VCaP (cell line): ENCODE data around the gene GNL3.
"Not testable (repeated sequence)": the region's sequence is repeated elsewhere in the genome, so short reads cannot be mapped to it uniquely, and the experiment has no call there.

Experiments used
- H3K27ac ChIP-seq: fragments of 450-650 bp; 2 replicates; pipeline ENCODE4 v1.5.1; 2017
- CTCF ChIP-seq: fragments of 450-650 bp; conservative IDR thresholded peaks from 2 replicates; pipeline ENCODE4 v1.5.1; 2017; ENCODE audit warnings: mild to moderate bottlenecking, moderate library complexity

Gene GNL3

GRCh38 chr3:52722491-52722890 is 36.7 kb downstream of the GNL3 start:
- TF ChIP-seq CTCF: no peak
- H3K27ac ChIP-seq: no peak overlapping the region

DNA sequence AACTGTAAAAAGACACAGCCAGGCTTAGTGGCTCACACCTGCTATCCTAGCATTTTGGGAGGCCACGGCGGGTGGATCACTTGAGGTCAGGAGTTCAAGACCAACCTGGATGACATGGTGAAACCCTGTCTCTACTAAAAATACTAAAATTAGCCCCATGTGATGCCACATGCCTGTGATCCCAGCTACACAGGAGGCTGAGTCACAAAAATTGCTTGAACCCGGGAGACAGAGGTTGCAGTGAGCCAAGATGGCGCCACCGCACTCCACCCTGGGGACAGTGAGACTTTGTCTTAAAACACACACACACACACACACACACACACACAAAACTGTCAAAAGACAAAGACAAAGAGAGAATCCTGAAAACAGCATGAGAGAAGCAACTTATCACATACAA is 38.1 kb downstream of the GNL3 start:
- TF ChIP-seq CTCF: no peak
- no peak overlapping the region for H3K27ac ChIP-seq

- no peak overlapping the region for H3K27ac ChIP-seq
- TF ChIP-seq CTCF: no peak
These were observed 38.7 kb downstream of the GNL3 start for GRCh38 chr3:52724511-52724910.

- H3K27ac ChIP-seq: not testable (repeated sequence)
These were observed 42.9 kb downstream of the GNL3 start for GRCh38 chr3:52728753-52729152.

GRCh38 chr3:52730681-52731080 is 44.8 kb downstream of the GNL3 start:
- H3K27ac ChIP-seq: no peak overlapping the region
- no peak for TF ChIP-seq CTCF

- no peak for TF ChIP-seq CTCF
- H3K27ac ChIP-seq: no peak overlapping the region
These were observed 45.8 kb downstream of the GNL3 start for GRCh38 chr3:52731590-52731989.

DNA sequence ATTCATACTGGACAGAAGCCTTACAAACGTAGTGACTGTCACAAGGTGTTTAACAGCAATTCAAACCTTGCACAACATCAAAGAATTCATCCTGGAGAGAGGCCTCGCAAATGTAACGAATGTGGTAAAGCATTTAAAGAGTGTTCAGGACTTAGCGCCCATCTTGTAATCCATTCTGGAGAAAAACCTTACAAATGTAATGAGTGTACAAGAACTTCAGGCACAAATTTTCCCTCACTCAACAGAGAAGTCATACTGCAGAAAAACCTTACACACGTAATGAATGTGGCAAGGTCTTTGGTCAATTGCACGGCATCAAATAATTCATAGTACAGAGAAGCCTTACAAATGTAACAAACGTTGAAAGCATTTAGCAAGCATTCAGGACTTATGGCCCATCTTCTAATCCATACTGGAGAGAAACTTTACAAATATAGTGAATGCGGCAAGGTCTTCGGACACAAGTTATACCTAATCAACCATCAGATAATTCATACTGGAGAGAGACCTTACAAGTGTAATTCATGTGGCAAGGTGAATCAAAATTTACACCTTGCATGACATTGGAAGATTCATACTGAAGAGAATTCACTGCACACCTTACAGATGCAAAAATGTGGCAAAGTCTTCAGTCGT is 47.5 kb downstream of the GNL3 start:
- H3K27ac ChIP-seq: no peak overlapping the region
- TF ChIP-seq CTCF: no peak

- TF ChIP-seq CTCF: no peak
- no peak overlapping the region for H3K27ac ChIP-seq
These were observed 53.9 kb downstream of the GNL3 start for GRCh38 chr3:52739730-52740129.
